Endothelial cell of umbilical vein (primary cell): ENCODE measurements around the gene NCKAP5. TPM values are rescaled to one million over a fixed set of nuclear protein-coding genes. Genes with fewer than 3 reads are reported as not detected.

Experiments used
- BruUV-seq: library from RNA; stranded (reverse); fragments of 400-500 nt; replicated peaks from 2 replicates; lab custom pipeline; 2021; lab: Mats Ljungman, UMichigan
- CTCF ChIA-PET: fragments of 300-600, 350-600 bp; sonication (Branson Sonifier 250); formaldehyde crosslinking; loops from one replicate; lab custom pipeline; 2021; ENCODE audit warnings: antibody characterized with exemption, inconsistent platforms; lab: Charles Lee
- POLR2A ChIA-PET: fragments of 300-600, 350-600 bp; sonication (Branson Sonifier 250); formaldehyde crosslinking; loops from one replicate; lab custom pipeline; 2021; ENCODE audit warnings: antibody characterized with exemption, inconsistent platforms; lab: Charles Lee
- DNase-seq: peaks from one replicate; pipeline ENCODE4 v3.0.0-alpha.2; 2011; ENCODE audit warnings: low read depth, low spot score
- FAIRE-seq: peaks from 2 replicates; lab custom pipeline; 2011; peaks lifted over from hg19 to GRCh38; lab: Jason Lieb, UNC
- H2AFZ ChIP-seq: 2 replicates; pipeline ENCODE4 v1.6.0; 2012; ENCODE audit warnings: low read depth, low read length, control low read depth, inconsistent platforms
- H3K27ac ChIP-seq: 2 replicates; pipeline ENCODE4 v1.5.1; 2011; ENCODE audit warnings: low read depth, mild to moderate bottlenecking, control low read depth, low read length, moderate library complexity; ENCODE audit not compliant: insufficient read depth
- H3K27me3 ChIP-seq, 2 experiments: 2 replicates each; pipeline versions ENCODE4 v1.6.0 to v1.6.1; 2011; ENCODE audit warnings: low read length in 2 of 2, mixed read lengths in 1 of 2; ENCODE audit not compliant: control insufficient read depth in 2 of 2, insufficient read depth in 2 of 2
- H3K36me3 ChIP-seq, 2 experiments: 2 replicates in 1 of 2; 3 replicates in 1 of 2; pipeline ENCODE4 v1.5.1; 2011; ENCODE audit warnings: low read length in 2 of 2, mild to moderate bottlenecking in 1 of 2, moderate library complexity in 1 of 2; ENCODE audit not compliant: control insufficient read depth in 2 of 2, insufficient read depth in 2 of 2; ENCODE audit errors: extremely low read depth in 1 of 2
- H3K4me1 ChIP-seq: 3 replicates; pipeline ENCODE4 v1.5.1; 2011; ENCODE audit warnings: mild to moderate bottlenecking, low read length; ENCODE audit not compliant: control insufficient read depth, insufficient read depth; ENCODE audit errors: extremely low read depth
- H3K4me2 ChIP-seq: 2 replicates; pipeline ENCODE4 v1.6.1; 2011; ENCODE audit warnings: low read length, control low read depth, mixed read lengths; ENCODE audit not compliant: insufficient read depth
- H3K4me3 ChIP-seq, 3 experiments: fragments of 200-600 bp in 1 of 3; sonication (generic), shearing (Covaris generic) in 1 of 3; replicated peaks in 1 of 3; 2 replicates each; pipeline ENCODE4 v1.5.1; 2011 to 2016; ENCODE audit warnings: control low read depth in 3 of 3, low read length in 3 of 3, mild to moderate bottlenecking in 2 of 3, inconsistent platforms in 1 of 3, low read depth in 1 of 3, moderate library complexity in 1 of 3; ENCODE audit not compliant: insufficient read depth in 1 of 3
- H3K79me2 ChIP-seq: 2 replicates; pipeline ENCODE4 v1.6.0; 2012; ENCODE audit warnings: low read length, inconsistent platforms; ENCODE audit not compliant: control insufficient read depth, insufficient read depth
- H3K9ac ChIP-seq: replicated peaks from 2 replicates; pipeline ENCODE3; 2011; ENCODE audit warnings: low read length, control low read depth; ENCODE audit not compliant: insufficient read depth; ENCODE audit errors: extremely low read depth
- H3K9me1 ChIP-seq: replicated peaks from 3 replicates; pipeline ENCODE4 v1.6.0; 2011; ENCODE audit warnings: mild to moderate bottlenecking, low read length; ENCODE audit not compliant: control insufficient read depth, insufficient read depth; ENCODE audit errors: extremely low read depth
- H3K9me3 ChIP-seq: replicated peaks from 2 replicates; pipeline ENCODE4 v1.5.1; 2012; ENCODE audit warnings: low read length, inconsistent platforms; ENCODE audit not compliant: control insufficient read depth, insufficient read depth
- H4K20me1 ChIP-seq: replicated peaks from 2 replicates; pipeline ENCODE3; 2011; ENCODE audit warnings: mild to moderate bottlenecking, low read length; ENCODE audit not compliant: control insufficient read depth, insufficient read depth; ENCODE audit errors: extremely low read depth
- EZH2 ChIP-seq: IDR thresholded peaks from 2 replicates; pipeline ENCODE4 v1.6.1; 2012; ENCODE audit warnings: borderline replicate concordance, low read depth, mild to moderate bottlenecking, moderate library complexity, low read length, inconsistent platforms; ENCODE audit not compliant: severe bottlenecking
- GATA2 ChIP-seq: IDR thresholded peaks from 2 replicates; pipeline ENCODE4 v1.7.0; 2011; ENCODE audit warnings: low read depth, mild to moderate bottlenecking, moderate library complexity, mixed read lengths, low read length; ENCODE audit not compliant: insufficient read length, insufficient read depth
- JUN ChIP-seq: IDR thresholded peaks from 2 replicates; pipeline ENCODE4 v1.6.1; 2011; ENCODE audit warnings: borderline replicate concordance, low read depth; ENCODE audit not compliant: insufficient read length, insufficient read depth
- MYC ChIP-seq: IDR thresholded peaks from one replicate; pipeline ENCODE4 v1.6.1; 2011; ENCODE audit warnings: mild to moderate bottlenecking, low read depth, low read length
- POLR2A ChIP-seq: IDR thresholded peaks from 2 replicates; pipeline ENCODE4 v1.6.1; 2012; ENCODE audit warnings: low read depth, mild to moderate bottlenecking, control low read depth, low read length
- POLR2AphosphoS5 ChIP-seq: IDR thresholded peaks from 2 replicates; pipeline ENCODE4 v1.6.1; 2012; ENCODE audit warnings: low read depth, mild to moderate bottlenecking, control low read depth, low read length, moderate library complexity; ENCODE audit not compliant: insufficient read depth
- dilution Hi-C: fragments of 300-500 bp; cut with MboI; formaldehyde crosslinking; loops from one replicate; pipeline ENCODE4 v1.15.0; 2019; ENCODE audit warnings: low sequenced_read_pairs; ENCODE audit not compliant: extremely low pct_ligation_motif_present
- intact Hi-C: fragments of 100-400 bp; cut with micrococcal nuclease; formaldehyde crosslinking; loops from one replicate; pipeline ENCODE4 v1.10.0; 2022
- polyA plus RNA-seq, 4 experiments: library from polyadenylated mRNA; depleted of rRNA in 3 of 4; stranded (reverse) in 3 of 4; unstranded in 1 of 4; fragments of >200 nt; gene quantifications; 2 replicates each; pipeline versions ENCODE4 v1.2.1 to v1.2.3, GENCODE V29; 2011 to 2012; ENCODE audit warnings: missing spikeins in 1 of 4
- total RNA-seq: library from RNA; stranded (reverse); gene quantifications from 2 replicates; pipeline ENCODE4 v1.2.3, GENCODE V29; 2021
- TF ChIP-seq, protein P1 (sequence below), 2 donors: IDR thresholded peaks; 1 replicate in 1 of 2; 2 replicates in 1 of 2; pipeline ENCODE4 v1.5.1; 2011; ENCODE audit warnings: low read length in 2 of 2, mild to moderate bottlenecking in 2 of 2, moderate library complexity in 2 of 2, control low read depth in 1 of 2, inconsistent platforms in 1 of 2, low read depth in 1 of 2; ENCODE audit not compliant: insufficient read depth in 1 of 2; ENCODE audit errors: extremely low read depth in 1 of 2
- TF ChIP-seq, protein P2 (sequence below): IDR thresholded peaks from 2 replicates; pipeline ENCODE4 v1.6.1; 2011; ENCODE audit not compliant: insufficient read depth, insufficient read length

NCKAP5 gene
- total and polyA plus RNA-seq, 2 donors (not counting 3 experiments of a cell fraction or from before 2014, with no cell fraction given) = 0.47 to 3.3 TPM

DNA sequence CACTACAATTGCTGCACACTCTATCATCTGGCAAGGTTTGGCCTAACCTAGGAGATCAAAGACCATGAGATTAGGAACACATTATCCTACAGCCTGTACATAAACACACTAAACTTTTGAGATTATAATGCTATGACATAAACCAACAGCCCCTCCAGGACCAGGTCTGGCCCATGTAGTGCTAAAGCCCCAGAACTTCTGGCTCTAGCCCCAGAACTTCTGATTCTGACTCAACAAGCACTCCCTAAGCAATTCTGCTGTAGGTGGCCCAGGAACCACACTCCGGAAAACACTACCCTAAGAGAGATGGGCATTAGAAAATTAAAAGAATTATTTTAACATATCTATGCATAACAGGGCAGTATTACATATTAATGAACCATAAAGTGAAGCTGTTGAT, 528.7 kb downstream of the NCKAP5 start:
- Histone ChIP-seq H3K4me1 (no peaks in the 10 kb centered on the region), H3K36me3 (no peaks in the 10 kb centered on the region), H3K9me1 (no peaks in the 10 kb centered on the region), H3K79me2 (no peaks in the 10 kb centered on the region), H3K27me3 (no peaks in the 10 kb centered on the region), H4K20me1 (no peaks in the 10 kb centered on the region), H3K9ac (no peak overlapping the region), H3K27ac (no peak overlapping the region), H3K4me2 (no peak overlapping the region), H2AFZ (no peak overlapping the region), H3K9me3 (no peaks in the 10 kb centered on the region), H3K4me3 (no peak overlapping the region)
- ChIA-PET POLR2A (no interaction called here), CTCF (no interaction called here)
- TF ChIP-seq POLR2A (no peak), EZH2 (no peak), POLR2AphosphoS5 (no peak), MYC (no peak), GATA2 (no peak), JUN (no peak)
- TF ChIP-seq, protein P1, sequence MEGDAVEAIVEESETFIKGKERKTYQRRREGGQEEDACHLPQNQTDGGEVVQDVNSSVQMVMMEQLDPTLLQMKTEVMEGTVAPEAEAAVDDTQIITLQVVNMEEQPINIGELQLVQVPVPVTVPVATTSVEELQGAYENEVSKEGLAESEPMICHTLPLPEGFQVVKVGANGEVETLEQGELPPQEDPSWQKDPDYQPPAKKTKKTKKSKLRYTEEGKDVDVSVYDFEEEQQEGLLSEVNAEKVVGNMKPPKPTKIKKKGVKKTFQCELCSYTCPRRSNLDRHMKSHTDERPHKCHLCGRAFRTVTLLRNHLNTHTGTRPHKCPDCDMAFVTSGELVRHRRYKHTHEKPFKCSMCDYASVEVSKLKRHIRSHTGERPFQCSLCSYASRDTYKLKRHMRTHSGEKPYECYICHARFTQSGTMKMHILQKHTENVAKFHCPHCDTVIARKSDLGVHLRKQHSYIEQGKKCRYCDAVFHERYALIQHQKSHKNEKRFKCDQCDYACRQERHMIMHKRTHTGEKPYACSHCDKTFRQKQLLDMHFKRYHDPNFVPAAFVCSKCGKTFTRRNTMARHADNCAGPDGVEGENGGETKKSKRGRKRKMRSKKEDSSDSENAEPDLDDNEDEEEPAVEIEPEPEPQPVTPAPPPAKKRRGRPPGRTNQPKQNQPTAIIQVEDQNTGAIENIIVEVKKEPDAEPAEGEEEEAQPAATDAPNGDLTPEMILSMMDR (IDR thresholded peaks at IDR 0.05; ENCODE audit: extremely low read depth in 1 of 2, insufficient read depth in 1 of 2, low read depth in 1 of 2, low read length in 2 of 2) = no peak
- TF ChIP-seq, protein P2, sequence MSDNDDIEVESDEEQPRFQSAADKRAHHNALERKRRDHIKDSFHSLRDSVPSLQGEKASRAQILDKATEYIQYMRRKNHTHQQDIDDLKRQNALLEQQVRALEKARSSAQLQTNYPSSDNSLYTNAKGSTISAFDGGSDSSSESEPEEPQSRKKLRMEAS = no peak
- intact Hi-C loops = no loop called here
- BruUV-seq = no TSS peak
- DNase-seq (no peak), FAIRE-seq (no peak)
- dilution Hi-C loops = no loop called here
